H4 (cell line): Measurements from ENCODE around the gene VAT1. TPM values are rescaled to one million over a fixed set of nuclear protein-coding genes. Genes with fewer than 3 reads are reported as not detected.
"Not testable (repeated sequence)": the region's sequence is repeated elsewhere in the genome, so short reads cannot be mapped to it uniquely, and the experiment has no call there.

ENCODE experiments used
- DNase-seq: peaks from one replicate; pipeline ENCODE4 v3.0.0-alpha.2; 2015; ENCODE audit warnings: low spot score
- total RNA-seq: library from RNA; depleted of rRNA; stranded (reverse); fragments of >200 nt; shearing (Covaris generic); gene quantifications from 2 replicates; pipeline ENCODE4 v1.2.3, GENCODE V29; 2014; rRNA removed

The VAT1 gene
- total RNA-seq, 1 experiment from 2014 or later = 104 TPM

DNA sequence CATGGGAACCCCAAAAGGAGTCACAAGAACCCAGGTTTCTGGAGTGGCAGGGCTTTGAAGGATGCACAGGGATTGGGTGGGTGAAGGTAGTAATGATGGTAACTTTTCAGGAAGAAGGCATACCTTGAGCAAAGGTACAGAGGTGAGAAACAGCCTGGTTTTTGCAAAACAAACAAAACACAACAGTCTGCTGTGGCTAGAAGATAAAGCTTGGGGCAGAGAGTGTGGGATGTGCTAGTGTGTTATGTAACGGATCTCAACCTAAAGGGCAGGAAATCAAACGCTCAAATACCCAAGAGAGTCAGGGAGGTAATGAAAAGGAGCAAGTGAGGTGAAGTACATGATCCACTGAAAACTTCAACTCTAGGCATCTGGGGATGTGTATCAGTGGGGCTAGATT is 46.9 kb downstream of the VAT1 start:
- no peak for DNase-seq

DNA sequence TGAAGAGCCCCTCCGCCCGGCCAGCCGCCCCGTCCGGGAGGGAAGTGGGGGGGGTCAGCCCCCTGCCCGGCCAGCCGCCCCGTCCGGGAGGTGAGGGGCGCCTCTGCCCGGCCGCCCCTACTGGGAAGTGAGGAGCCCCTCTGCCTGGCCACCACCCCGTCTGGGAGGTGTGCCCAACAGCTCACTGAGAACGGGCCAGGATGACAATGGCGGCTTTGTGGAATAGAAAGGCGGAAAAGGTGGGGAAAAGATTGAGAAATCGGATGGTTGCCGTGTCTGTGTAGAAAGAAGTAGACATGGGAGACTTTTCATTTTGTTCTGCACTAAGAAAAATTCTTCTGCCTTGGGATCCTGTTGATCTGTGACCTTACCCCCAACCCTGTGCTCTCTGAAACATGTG is 48.9 kb downstream of the VAT1 start:
- DNase-seq = not testable (repeated sequence)

DNA sequence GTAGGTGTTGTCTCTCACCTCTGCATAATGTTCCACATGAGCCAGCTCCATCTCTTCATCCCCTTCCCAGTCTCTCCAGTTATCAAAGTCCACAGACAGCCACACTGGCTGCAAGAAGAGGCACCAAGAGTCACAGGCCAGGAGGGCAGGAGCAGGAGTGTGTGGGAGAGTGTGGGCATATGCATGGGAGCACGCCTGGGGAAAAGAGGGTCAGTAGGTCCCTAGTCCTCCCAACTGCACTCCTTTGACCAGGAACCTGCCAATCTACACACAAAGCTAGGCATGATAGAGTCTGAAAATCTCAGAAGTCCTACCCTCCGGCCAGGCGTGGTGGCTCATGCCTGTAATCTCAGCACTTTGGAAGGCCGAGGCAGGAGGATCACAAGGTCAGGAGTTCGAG is 50.6 kb downstream of the VAT1 start:
- DNase-seq = no peak

DNA sequence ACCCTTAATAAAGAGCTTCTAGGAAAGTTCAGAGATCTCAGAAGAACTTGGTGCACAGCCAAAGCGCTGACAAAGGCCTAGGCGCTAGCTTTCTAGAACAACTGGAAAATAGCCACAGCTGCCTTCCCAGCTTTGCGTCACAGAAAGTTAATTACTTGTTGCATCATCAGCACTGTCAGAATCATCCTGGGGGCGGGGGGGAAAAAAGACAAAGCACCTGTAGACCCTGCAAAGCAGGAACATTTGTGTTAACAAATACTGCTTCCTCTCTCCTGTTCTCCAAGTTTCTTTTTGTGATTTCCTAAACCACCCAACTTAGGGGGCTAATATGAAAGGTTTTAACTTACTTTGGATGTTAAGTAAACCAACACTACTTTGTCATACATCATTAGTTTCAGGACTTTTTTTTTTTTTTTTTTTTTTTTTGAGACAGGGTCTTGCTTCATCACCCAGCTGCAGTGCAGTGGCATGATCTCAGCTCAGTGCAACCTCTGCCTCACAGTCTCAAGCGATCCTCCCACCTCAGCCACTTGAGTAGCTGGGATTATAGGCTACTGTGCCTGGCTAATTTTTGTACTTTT is 53.1 kb downstream of the VAT1 start:
- DNase-seq = no peak

DNA sequence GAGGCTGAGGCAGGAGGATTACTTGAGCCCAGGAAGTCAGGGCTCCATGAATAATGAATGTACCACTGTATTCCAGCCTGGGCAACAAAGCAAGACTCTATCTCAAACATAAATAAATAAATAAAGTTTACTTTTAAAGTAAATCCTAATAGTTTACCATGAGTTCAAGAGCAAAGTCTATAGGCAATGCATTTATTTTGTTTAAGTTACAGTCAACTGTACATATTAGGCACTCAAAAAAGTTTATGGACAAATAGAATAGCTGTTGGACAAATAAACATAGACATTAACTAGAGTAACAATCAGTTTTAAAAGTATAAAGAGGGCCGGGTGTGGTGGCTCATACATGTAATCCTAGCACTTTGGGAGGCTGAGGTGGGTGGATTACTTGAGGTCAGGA is 54.3 kb downstream of the VAT1 start:
- DNase-seq = no peak

Other genes starting within 250 kb of the VAT1 start
- gene VPS25, start 248.9 kb downstream of the VAT1 start, total RNA-seq = 85.2 and 95.4 TPM in 2 replicates
- gene WNK4, start 241.8 kb downstream of the VAT1 start, total RNA-seq = not detected in 2 replicates
- gene COA3, start 223.7 kb downstream of the VAT1 start, total RNA-seq = 124 and 139 TPM in 2 replicates
- not detected in 2 replicates for gene CNTD1, start 223.5 kb downstream of the VAT1 start, total RNA-seq
- gene BECN1, start 198.1 kb downstream of the VAT1 start, total RNA-seq = 44.2 and 69.8 TPM in 2 replicates
- gene PSME3, start 189.0 kb downstream of the VAT1 start, total RNA-seq = 109 and 113 TPM in 2 replicates
- 0.45 TPM in 1 of 2 replicates, not detected in the other for gene AOC2, start 177.8 kb downstream of the VAT1 start, total RNA-seq
- gene AOC3, start 171.2 kb downstream of the VAT1 start, total RNA-seq = 0.04 and 0.06 TPM in 2 replicates
- gene G6PC1, start 121.6 kb downstream of the VAT1 start, total RNA-seq = not detected in 2 replicates
- gene AARSD1, start 57.9 kb downstream of the VAT1 start, total RNA-seq = 23.7 and 27.2 TPM in 2 replicates
- gene PTGES3L, start 42.3 kb downstream of the VAT1 start, total RNA-seq = 0.19 TPM in 1 of 2 replicates, not detected in the other
- 3.6 and 3.8 TPM in 2 replicates for gene RUNDC1, start 41.8 kb downstream of the VAT1 start, total RNA-seq
- 1,450 and 1,519 TPM in 2 replicates for gene RPL27, start 24.0 kb downstream of the VAT1 start, total RNA-seq
- 66.7 and 80.2 TPM in 2 replicates for gene IFI35, start 15.6 kb downstream of the VAT1 start, total RNA-seq
- gene RND2, start 2.8 kb upstream of the VAT1 start, total RNA-seq = not detected in 2 replicates
- 16.7 and 28.4 TPM in 2 replicates for gene BRCA1, start 103.0 kb upstream of the VAT1 start, total RNA-seq
- gene NBR1, start 148.8 kb upstream of the VAT1 start, total RNA-seq = 38.1 and 40.8 TPM in 2 replicates
- gene TMEM106A, start 189.5 kb upstream of the VAT1 start, total RNA-seq = 1.7 and 2.4 TPM in 2 replicates
- not detected in 2 replicates for gene CCDC200, start 206.2 kb upstream of the VAT1 start, total RNA-seq
- not detected in 2 replicates for gene RNU2-1, start 211.6 kb upstream of the VAT1 start, total RNA-seq